Measurements from ENCODE around the gene TMEM151A.

The TMEM151A gene

GRCh38 chr11:66337103-66337899 lies 45.6 kb downstream of the TMEM151A start:
- DNase-seq: no peak

- DNase-seq: no peak
These were observed 46.8 kb downstream of the TMEM151A start for GRCh38 chr11:66338276-66339161.

GRCh38 chr11:66339162-66339675 lies 47.5 kb downstream of the TMEM151A start:
- DNase-seq: no peak

- DNase-seq: no peak
These were observed 48.2 kb downstream of the TMEM151A start for GRCh38 chr11:66339686-66340483.

GRCh38 chr11:66340596-66341501 lies 49.2 kb downstream of the TMEM151A start:
- DNase-seq: no peak

- no peak for DNase-seq
These were observed 49.9 kb downstream of the TMEM151A start for GRCh38 chr11:66341502-66342126.

GRCh38 chr11:66343176-66343575 lies 51.5 kb downstream of the TMEM151A start:
- no peak for DNase-seq

- peak; percentile 86 for DNase-seq
These were observed 53.0 kb downstream of the TMEM151A start, which contains the start of gene BRMS1 for GRCh38 chr11:66344550-66345315. Gene BRMS1 (minus strand): TSS chr11:66345104. CDS start chr11:66342234, 2,870 bp downstream.

GRCh38 chr11:66345316-66345649 lies 53.6 kb downstream of the TMEM151A start:
- no peak for DNase-seq

Measured in right kidney (tissue), 1 donor.